Measurements from ENCODE around the gene AFF3. TPM values are rescaled to one million over a fixed set of nuclear protein-coding genes. Genes with fewer than 3 reads are reported as not detected.

AFF3 gene
- total and polyA plus RNA-seq, 12 donors = 0.39 to 16.9 (median 7.0) TPM

DNA sequence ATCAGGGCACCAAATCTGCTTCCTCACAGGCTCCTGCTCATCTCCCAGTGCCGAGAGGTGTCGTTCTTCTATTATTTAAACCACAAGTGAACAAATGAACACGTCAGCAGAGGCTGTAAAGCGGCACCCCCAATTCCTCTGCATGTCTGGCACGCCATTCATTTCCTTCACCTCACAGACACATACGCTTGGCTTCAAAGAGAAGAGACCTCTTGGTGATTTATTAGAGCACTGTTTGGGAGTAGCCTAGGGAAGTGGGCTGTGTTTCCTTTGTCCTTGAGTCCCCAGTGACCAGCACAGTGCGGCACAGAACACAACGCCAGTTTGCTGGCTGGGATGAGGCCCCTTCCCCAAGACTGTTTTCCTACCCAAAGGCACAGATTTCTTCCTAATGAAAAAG lies 468.3 kb downstream of the AFF3 start:
- H3K36me3 ChIP-seq = no peaks in the 10 kb centered on the region
- H3K4me1 ChIP-seq = peaks cover 9 to 32% (median 15%) of the 10 kb centered on the region in 9 donors
- DNase-seq = no peak
- no peak for ATAC-seq
- no peaks in the 10 kb centered on the region for H3K27me3 ChIP-seq
- intact Hi-C loops (cut with DNase I) = no loop called here
- no peak for TF ChIP-seq CTCF (IDR thresholded peaks at IDR 0.05)
- H3K4me3 ChIP-seq = no peak overlapping the region
- H3K27ac ChIP-seq = no peak overlapping the region
- 72 to 84% methylated on average over 8 of the region's 8 CpGs for WGBS, 2 donors
- H3K9me3 ChIP-seq = peaks cover 0 to 3% (median 0%) of the 10 kb centered on the region in 11 donors

DNA sequence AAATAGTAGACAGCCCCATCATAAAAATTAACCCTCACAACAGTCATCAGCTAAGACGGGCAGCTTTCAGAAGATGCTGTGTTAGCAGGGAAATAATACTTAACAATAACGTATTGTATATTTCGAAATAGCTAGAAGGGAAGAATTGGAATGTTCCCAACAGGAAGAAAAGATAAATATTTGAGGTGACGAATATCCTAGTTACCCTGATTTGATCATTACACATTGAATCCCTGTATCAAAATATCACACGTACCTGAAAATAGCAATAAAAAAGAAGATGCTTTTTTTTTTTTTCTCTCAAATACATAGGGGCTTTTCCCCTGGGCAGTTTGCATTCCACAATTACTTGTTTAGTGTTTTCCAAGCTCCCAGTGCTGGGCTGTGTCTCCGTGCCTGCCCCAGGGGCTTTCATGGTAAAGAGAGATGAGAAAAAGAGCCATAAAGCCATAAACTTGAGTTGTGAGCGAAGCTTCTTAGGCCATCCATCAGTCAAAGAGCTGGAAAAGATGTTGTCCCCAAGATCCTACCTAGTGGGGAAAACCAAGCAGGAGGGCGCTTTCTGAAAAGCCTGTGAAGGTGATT lies 469.5 kb downstream of the AFF3 start:
- intact Hi-C loops (cut with DNase I) = no loop called here
- TF ChIP-seq CTCF (IDR thresholded peaks at IDR 0.05) = no peak
- no peaks in the 10 kb centered on the region for H3K36me3 ChIP-seq
- peaks cover 0 to 15% (median 0%) of the 10 kb centered on the region in 11 donors for H3K9me3 ChIP-seq
- H3K4me1 ChIP-seq = peaks cover 8 to 32% (median 15%) of the 10 kb centered on the region in 9 donors
- H3K27me3 ChIP-seq = no peaks in the 10 kb centered on the region
- H3K4me3 ChIP-seq = no peak overlapping the region
- peak overlapping the region in 1 of 10 donors; percentile 60 for H3K27ac ChIP-seq
- ATAC-seq (no peak), DNase-seq (no peak)
- WGBS, 2 donors = 60 to 68% methylated on average over 8 of the region's 8 CpGs

DNA sequence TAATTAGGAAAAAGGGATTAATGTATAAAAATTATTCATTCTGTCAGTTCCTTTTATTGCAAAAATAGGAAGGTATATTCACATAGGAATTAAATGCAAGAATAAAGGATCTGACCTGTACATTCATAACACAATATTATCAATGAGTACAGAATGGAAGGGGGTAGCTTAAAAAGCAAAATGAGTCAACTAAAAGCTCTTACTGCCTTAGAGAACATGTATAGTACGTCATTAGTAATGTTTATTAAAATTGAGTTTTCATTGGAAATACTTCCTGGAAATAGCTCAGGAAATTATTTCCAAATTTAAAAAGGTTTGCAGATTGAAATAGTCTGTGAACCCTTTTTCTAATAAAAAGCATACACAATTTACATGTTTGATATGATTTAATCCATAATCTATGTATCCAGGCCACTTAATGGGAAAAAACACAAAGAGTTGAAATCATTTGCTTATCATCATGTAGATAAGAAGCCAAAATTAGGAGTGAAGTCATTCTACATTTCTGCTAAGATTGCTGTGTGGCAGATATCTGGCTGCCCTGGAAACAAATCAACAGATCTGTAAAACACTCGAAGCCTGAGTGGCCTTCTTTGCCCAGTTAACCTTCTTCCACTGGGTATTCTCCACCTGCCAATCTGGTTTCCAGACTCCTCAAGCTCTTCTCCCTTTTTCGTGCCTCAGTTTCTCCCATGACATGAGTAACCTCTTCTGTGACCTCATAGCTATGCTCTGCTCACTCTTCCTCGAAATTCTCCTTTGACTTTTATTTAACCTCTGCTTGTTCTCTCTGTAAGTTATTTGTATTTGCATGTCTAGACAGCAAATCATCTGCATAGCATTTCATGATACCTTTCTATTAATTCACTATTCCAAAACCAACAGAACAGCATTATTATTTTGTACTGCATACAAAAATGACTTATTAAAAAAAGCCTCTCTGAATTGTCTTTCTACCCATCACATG lies 471.3 kb downstream of the AFF3 start:
- Histone ChIP-seq H3K4me3 (no peak overlapping the region), H3K4me1 (peaks cover 8 to 32% (median 15%) of the 10 kb centered on the region in 9 donors), H3K36me3 (no peaks in the 10 kb centered on the region), H3K27ac (peak overlapping the region; percentile 12 to 79 (median 60)), H3K9me3 (peaks cover 0 to 16% (median 0%) of the 10 kb centered on the region in 11 donors), H3K27me3 (no peaks in the 10 kb centered on the region)
- ATAC-seq (peak; percentile 57 to 89 (median 80)), DNase-seq (peak in 1 of 2 donors; percentile 49)
- no peak for TF ChIP-seq CTCF (IDR thresholded peaks at IDR 0.05)
- 14 to 21% methylated on average over 4 of the region's 4 CpGs for WGBS, 2 donors
- intact Hi-C loops (cut with DNase I) = no loop called here

DNA sequence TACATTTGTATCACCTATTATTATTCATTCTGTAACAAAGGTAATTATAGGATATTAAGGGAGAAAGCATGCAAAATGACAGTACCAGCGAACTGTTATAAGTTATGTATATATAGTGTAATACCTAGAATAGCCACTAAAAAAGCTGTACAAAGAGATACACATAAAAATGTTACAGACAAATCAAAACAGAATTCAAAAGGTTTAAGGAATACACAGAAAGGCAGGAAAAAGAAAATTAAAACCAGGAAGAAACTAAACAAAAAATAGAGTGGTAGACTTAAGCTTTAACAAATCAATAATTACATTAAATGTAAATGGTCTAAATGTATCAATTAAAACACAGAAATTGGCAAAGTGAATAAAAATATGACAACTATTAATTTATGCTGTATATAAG lies 476.1 kb downstream of the AFF3 start:
- TF ChIP-seq CTCF (IDR thresholded peaks at IDR 0.05) = peak in 1 of 9 donors; percentile 61
- peaks cover 0 to 16% (median 0%) of the 10 kb centered on the region in 11 donors for H3K9me3 ChIP-seq
- H3K4me3 ChIP-seq = no peak overlapping the region
- peaks cover 5 to 42% (median 25%) of the 10 kb centered on the region in 9 donors for H3K4me1 ChIP-seq
- H3K27me3 ChIP-seq = no peaks in the 10 kb centered on the region
- 95% methylated on average over 1 of the region's 1 CpG for WGBS, 2 donors
- intact Hi-C loops (cut with DNase I) = no loop called here
- no peak overlapping the region for H3K27ac ChIP-seq
- DNase-seq (no peak), ATAC-seq (no peak)
- no peaks in the 10 kb centered on the region for H3K36me3 ChIP-seq
